HPDE6-E6E7 (cell line): ENCODE data around the gene PPM1L.
A peak's percentile ranks its signal among the peaks of the same experiment; 100 is the strongest.
"Not testable (repeated sequence)": the region's sequence is repeated elsewhere in the genome, so short reads cannot be mapped to it uniquely, and the experiment has no call there.

ENCODE experiments used
- DNase-seq: peaks from one replicate; pipeline ENCODE4 v3.0.0; 2011; ENCODE audit warnings: missing footprints; ENCODE audit errors: extremely low spot score

Gene PPM1L

DNA sequence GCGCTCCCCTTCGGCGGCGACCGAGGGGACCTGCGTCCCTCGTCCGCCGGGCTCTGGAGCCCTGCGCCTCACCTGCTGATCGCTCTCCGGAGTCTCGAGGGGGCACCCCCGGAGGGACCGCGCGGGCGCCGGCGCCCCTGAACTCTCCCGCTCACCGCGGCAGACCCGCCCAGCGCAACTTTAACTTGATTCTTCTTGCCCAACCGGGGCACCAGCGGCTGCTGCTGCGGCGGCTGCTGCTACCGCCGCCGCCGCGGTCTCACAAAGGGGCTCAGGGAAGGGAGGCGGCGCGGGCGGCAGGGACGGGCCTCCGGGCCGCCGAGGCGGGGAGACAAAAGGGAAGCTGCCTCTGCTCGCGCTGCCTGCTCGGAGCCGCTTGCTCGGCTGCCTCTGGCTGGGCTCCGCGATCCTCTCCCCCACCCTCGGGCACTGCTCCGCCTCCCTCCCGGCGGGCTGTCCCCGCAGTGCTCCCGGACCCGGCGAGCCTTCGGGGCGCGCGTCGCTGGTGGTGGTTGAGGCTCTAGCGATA lies at the start of gene PPM1L:
Gene PPM1L, plus strand, starts transcription at position 456 of the 529 bp plus-strand sequence.
- DNase-seq, result peak; percentile 23

DNA sequence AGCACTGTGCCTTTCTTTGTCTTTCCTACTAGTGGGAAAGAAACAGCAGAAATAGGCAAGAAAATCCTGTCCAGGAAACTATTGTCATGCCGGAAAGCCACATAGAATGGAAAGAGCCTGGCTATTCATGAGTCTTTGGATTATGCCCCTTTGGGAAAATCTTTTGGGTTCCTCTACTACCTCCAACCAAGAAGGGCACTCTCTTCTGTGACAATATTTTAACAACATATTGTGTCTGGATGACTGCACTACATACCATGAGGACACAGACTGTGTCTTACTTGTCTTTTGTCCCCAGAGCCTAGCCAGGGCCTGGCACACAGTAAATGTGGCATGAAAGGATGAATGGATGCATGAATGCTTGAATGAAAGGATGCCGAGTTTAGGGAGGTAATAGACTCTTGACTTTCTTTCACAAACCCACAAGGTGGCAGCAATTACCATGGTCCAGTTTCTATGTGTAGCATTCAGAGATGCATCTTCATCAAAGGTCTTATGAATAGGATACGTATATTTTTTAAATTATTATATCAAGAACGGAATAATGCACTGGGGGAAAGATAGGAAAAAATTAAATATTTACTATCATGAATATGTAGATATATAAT lies 48.7 kb upstream of the PPM1L start:
- peak; percentile 43 for DNase-seq

DNA sequence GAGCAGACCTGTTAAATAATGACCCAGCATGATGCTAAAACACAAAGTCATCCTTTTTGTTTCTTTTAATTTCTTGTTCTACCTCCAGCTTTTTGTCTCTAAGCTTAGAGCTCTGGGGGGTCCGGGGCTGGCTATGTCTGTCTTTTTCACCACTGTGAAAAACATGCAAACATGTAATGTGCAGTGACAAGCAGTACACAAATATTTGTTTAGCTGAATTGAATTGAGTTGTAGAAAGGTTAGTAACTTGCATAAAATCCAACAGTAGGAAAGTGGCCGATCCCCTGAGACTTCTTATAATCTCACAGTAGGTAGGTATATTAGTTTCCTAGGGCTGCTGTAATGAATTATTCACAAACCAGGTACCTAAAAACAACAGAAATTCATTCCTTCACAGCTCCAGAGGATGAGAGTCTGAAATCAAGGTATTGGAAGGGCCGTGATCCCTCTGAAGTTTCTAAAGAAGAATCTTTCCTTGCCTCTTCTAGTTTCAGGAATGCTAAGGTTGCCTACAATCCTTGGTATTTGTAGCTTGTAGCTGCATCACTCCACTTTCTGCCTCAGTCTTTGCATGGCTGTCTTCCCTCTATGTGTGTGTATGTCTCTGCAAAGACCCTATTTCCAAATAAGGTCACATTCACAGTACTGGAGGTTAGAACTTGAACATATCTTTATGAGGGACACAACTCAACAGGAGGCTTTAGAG lies 46.4 kb upstream of the PPM1L start:
- no peak for DNase-seq

DNA sequence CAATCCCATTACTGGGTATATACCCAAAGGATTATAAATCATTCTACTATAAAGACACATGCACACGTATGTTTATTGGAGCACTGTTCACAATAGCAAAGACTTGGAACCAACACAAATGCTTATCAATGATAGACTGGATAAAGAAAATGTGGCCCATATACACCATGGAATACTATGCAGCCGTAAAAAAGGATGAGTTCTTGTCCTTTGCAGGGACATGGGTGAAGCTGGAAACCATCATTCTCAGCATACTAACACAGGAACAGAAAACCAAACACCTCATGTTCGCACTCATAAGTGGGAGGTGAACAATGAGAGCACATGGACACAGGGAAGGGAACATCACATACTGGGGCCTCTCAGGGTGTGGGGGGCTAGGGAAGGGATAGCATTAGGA lies 42.9 kb upstream of the PPM1L start:
- not testable (repeated sequence) for DNase-seq

DNA sequence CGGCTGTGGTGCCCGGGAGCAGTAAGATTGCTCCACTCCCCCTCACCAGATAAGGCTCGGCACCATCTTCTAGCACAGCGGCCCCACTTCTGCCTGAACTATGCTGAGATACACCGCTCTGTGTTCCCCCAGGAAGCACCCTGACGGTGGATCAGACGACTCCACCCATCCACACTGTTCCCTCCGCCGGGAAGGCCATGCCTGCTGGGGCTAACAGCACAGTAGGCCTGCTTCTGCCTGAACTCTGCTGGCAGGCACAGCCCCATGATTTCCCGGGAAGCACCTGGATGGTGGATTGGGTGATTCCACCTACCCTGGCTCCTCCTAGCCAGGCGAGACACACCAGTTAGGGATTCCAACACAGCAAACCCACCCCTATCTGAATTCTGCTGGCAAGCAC lies 36.3 kb upstream of the PPM1L start:
- no peak for DNase-seq

DNA sequence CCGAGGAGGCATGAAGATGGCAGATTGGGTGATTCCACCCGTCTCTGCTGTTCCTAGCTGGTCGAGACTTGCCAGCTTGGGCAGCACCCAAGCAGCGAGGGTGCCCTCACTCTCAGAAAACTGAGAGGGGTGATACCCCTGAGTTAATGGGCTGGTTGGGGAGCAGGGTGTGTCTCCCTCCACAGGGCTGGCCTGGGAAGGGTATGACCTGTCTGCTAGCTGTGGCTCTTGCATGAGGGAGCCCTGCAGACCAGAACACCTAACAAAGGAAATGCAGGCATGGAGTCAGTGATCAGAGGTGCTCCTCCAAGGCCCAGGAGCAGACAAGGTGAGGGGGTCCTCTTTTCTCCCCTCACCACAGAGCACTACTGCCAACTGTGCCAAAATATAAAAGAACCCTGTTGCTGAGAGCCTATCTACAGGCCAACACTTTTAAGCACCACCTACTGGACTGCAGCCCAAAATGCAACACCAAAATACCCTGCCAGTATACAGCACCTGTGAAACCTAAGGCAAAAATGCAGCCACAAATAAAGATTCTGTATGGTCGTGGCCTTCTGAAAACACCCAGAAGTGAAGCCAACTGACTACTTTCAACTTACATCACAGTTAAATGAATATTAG lies 35.8 kb upstream of the PPM1L start:
- DNase-seq, result no peak

DNA sequence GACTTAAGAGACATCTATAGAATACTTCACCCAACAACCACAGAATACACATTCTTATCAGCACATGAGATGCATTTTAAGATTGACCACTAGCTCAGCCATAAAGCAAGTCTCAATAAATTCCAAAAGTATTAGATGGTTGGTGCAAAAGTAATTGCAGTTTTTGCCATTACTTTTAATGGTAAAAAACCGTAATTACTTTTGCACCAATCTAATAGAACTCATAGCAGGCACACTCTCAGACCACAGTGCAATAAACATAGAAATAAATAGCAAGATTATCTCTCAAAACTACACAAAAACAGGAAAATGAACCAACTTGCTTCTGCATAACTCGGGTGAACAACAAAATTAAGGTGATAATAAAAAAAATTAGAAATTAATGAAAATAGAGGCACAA lies 33.7 kb upstream of the PPM1L start:
- no peak for DNase-seq

DNA sequence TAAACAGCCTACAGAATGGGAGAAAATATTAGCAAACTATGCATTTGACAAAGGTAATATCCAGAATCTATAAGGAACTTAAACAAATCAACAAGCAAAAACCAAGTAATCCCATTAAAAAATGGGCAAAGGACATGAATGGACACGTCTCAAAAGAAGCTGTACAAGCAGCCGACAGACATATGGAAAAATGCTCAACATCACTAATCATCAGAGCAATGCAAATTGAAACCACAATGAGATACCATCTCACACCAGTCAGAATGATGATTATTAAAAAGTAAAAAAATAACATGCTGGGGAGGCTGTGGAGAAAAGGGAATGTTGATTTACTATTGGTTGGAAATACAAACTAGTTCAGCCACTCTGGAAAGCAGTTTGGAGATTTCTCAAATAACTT lies 30.7 kb upstream of the PPM1L start:
- DNase-seq, result no peak

DNA sequence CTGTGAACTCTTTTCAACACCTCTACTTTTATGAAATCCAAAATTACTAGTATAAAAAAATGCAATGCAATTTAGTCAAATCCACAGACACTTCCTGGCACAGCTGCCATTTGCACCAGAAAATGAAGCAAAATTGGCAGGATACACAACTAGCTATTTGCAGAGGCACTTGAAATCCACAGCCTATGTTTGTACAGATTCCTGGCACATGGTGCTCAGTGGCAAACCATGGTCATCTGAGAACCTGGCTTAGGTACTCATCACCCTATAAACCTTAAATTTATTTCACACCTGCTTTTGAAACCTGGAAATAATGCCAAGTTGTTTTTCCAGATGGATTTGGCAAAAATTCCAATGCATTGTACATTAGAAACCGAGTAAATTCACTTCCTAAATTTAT lies 20.2 kb upstream of the PPM1L start:
- DNase-seq, result no peak

DNA sequence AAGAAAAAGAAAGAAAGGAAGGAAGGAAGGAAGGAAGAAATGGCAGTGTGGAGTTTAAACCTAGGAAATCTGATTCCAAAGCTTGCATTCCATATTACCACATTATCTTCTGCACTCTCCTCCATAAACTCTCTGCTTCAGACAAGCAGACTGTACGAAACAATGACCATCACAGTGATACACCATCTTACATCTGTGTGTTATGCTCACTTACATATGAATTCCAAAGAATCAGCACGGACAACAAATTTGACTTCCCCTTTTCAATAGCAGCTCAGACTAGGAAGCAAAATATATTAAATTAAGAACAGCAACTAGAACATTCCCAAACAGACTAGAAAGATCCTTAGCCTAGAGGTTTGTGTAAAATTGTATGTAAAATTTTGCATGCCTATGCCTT lies 18.0 kb upstream of the PPM1L start:
- DNase-seq, result no peak

DNA sequence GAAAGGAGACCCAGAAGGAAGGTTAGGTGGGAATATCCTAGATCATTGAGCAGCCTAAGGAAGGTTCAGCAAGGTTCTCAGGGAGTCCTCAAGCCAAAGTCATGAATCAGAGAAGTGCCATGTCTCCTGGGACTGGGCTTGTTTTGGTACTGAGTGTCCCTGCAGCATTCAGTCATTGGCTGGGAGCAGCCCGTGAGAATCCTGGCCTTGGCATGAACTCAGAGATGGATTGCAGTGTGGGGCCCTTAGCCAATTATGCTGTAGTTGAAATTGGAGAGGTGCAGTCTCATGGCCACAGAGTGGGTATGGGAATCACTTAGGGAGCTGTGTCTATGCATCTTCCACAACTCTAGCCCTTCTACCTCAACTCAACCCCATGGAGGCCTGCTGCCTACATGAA lies 17.0 kb upstream of the PPM1L start:
- DNase-seq, result no peak

DNA sequence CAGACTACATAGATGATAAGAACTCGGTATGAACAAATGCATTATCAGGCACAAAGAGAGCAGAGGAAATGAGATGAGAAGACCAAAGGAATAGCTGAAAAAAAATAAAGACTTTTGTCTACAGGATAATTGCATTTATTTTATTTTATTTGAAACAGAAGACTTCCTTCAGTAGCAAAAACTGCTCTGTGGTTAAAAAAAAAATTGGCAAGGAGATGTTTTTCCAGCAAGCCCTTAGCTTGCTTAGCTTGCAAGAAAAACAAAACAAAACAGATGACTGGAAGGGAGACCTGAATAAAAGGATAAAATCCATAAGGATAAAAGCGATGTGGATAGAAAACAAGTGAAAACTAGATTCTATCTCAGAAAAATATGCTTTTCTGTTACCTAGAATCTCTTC lies 9.1 kb upstream of the PPM1L start:
- no peak for DNase-seq

DNA sequence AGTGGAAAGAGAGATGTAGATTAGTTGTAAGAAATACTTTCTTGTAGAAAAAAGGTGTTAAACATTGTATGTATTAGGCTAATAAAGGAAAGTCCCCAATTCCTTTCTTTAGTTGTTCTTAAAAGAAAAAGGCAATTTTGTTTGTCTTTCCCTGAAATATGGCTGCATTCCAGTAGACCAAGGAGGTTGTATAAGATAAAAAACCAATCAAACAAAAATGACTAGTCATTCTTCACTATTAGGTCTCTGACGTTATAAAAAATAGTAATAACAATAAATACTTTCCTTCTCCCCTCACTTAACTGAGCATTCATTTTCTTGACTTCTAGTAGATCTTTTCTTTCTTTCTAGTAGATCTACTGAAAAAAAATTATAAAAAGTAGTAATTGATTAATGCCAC lies 8.6 kb upstream of the PPM1L start:
- no peak for DNase-seq

DNA sequence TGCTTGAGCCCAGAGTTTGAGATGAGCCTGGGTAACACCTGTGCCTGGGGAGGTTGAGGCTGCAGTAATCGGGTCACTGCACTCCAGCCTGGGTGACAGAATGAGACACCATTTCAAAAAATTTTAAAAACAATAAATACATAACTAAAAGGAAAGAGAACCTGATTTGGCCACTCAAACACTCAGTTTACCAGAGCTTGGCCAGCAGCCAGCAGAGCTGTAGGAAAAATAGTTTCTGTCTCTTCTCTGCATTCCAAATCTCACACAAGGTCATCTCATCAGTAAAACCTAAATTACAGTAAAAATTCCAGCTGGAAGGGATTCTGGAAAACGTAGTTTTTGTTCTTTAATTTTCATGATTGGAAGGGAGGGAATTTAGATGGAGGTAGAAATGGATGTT lies 7.8 kb upstream of the PPM1L start:
- no peak for DNase-seq

DNA sequence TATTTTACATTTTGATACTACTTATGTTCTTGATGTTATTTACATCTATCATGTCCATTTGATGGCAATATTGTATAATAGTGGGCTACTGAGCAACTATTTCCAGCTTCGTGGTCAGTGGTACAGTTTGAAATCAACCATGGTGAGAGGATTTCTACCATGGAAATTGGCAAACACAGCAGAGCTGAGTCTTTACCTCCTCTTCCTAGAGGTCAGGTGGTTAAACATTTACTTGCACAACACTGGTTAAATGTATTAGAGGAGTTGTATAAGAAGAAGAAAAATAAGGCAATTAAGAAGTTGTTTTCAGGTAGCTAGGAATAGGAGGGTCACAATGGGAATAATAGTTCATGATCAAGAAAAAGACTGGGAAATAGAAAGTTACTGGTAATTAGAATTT lies 7.2 kb upstream of the PPM1L start:
- no peak for DNase-seq

DNA sequence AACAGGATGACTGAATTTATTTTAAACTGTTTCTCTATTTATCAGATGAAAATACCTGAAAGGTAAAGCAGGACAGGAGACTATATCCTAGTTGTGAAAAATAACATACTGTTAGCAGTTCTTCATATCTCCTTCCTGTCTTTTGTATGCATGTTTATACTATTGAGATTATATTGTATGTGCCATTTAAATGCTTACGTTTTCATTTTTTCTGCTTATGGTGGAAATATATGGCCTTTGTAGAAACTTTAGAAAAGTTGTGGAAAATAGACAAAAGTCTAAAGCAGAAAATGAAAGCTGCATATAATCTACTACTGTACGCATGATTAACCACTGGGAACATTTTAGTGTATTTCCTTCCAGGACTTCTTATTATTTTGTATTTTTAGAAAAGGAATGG lies 2.1 kb upstream of the PPM1L start:
- no peak for DNase-seq

DNA sequence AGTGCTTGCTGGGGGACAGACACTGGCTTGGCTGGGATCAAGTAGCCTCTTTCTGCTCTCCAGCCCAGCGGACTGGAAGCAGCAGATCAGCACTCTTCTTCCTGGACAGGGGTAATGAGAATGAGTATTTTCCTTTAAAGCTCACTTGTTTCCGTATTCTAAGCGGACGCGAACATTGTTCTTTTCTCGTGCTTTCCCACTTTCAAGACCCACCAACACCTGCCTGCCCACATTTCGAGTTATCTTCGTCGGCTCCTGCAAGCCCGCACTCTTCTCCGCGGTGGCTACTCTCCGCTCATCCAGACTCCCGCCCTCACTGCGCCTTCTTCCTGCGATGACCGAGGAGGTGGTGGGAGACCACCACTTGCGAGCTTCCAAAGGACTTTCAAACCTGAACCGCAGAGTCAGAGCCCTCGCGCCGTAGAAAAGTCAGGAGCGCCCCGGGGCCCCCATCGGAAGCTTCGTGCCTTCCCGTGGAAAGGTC lies 1.6 kb upstream of the PPM1L start:
- peak; percentile 23 for DNase-seq

DNA sequence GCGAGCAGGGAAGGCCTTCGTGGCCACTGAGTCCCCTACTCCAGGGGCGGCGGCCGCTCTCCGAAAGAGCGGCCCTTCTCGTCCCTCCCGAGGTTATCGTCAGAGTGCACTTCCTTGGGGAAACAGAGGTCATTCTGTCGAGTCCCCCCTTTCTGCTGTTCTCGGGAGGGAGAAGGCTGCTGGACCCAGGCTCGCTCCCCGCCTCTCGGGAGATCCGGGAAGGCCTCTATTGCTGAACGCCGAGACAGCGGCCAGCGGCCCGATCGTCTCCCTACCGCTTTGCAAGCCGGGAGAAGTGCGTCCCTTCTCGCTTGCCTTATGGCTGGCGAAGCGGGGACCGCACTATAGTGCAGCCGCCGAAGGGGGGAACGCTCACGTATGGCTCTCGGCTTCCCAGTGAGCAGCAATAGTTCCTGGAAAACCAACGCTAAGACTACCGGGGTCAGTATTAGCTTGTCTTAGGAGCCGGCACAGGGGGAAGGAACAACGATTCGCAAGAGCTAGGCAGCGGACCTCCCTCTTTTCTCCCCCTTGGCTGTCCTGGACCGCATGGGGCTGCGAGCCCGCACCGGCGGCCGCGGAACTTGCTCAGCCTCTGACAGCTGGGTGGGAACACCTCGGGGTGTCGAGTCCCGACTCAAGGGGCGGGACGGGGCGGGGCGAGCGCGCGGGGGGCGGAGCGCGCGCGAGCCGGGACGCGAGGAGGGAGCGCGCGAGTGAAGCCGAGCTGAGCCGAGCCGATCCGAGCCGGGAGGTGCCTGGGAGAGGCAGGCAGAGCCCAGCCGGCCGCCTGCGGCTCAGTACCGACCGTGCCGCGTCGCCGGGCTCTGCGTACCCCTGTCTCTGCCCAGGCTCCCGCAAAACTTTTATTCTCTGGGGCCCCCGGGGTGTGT lies 930 bp upstream of the PPM1L start:
- DNase-seq, result peak; percentile 84

DNA sequence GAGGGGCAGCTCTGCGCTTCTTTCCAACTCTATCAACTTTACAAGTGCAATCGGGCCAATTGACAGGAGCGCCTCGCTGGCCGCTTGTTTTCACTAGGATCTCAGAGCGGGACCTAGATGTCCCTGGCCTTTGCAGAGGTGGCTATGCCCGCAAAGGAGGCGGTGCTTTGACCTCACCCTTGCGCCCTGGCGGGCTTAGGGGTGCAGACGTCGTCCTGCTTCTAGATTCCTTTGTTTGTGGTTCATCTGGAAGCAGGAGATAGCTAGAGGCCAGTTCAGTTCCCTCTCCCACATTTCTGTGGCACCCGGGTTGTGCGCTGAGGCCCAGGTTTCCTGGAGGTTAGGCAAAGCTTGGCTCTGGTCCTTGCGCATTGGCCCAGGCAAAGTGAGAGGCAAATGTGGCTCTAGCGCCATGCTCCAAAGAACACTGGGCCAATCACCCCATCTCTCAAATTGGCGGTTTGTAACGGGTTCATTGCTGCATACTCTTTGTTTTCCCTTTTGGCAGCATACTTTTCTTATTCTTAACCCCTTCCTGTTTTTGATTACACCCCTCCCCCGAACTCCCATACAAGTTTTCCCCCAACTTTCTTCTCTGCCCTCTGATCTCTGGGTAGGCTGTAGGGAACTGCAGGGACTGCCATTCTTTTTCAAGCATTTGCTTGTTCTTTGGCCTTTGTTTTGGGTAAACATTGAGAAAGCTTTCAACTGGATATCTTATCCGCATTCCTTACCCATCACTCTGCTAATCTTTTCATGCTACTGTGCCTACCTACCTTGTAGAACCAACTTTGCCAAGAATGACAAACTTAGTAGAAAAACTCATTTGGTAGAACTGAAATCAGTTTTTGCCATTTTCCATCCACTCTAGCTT lies 1.4 kb downstream of the PPM1L start:
- no peak for DNase-seq

DNA sequence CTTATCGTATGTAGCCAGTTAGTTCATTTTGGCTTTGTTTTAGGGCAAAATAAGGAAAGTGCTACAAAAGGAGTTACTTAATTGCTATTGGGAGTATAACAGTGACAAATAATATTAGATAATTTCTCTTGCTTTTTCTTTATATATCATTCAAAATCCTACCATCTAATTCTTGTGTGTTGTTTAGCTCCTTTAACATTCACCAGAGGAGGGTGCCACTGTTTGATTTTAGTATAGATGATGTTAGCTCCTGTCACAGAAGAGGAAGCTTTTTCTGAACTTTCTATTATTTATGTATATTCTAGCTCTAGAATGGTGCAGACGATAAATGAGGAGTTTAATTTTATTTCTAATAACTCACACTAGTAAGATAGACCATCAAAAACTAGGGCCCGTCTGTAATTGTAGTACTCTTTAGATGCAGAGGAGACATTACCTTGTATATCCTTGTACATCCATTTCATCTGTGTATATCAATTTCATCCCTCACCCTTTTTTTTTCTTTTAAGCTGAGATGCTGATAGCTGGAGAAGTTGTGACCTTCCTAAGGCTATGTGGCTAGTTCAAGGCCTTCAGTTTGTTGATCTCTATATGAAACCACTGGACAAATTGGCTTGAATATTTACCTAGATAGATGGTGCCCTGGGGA lies 3.0 kb downstream of the PPM1L start:
- no peak for DNase-seq
